Measurements from ENCODE around the gene DST. TPM values are rescaled to one million over a fixed set of nuclear protein-coding genes. Genes with fewer than 3 reads are reported as not detected.

The DST gene
- total RNA-seq, 1 donor from 2014 or later: 442 TPM

DNA sequence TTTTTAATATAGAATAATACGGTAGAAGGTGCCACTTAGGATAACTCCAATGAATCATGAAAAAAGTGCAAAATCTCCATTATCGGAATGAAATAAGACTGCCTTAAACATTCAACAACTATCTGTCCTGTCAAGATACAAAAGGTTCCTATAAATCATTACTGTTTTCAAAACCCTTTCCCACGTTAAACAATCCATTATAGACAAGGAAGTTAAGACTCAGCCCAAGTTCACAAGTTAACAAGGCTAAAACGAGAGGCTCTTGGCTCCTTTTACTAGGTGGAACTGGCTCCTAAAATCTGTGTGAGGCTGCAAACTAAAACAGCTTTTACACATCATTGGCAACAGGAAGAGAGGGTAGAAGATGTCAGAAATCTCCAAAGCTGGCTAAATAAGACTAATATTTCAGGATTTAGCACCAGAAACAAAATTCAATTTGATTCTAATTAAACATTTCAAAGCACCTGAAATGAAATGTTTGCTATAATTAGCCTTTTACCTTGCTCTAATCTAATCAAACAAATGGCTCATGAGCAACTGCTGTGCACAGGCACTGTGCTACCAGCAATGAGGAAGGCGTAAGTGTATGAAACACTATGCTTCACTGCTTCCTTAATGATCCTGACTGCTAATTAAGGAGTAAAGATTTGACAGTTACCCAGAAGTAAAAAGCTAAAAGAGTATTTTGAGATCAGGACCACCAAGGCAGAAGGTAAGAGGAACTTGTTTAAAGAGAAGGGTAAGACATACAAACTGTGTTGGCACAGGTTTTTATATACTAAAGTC is 109.7 kb downstream of the DST start:
- Histone ChIP-seq H4K20me1 (ENCODE audit: insufficient read depth, low read length) (peaks cover 10% of the 10 kb centered on the region), H3K9ac (ENCODE audit: low read length) (no peak overlapping the region), H2AFZ (ENCODE audit: low read depth, low read length) (no peak overlapping the region), H3K36me3 (ENCODE audit: insufficient read depth, low read length) (peaks cover 33% of the 10 kb centered on the region), H3K4me1 (ENCODE audit: insufficient read depth, low read length) (peaks cover 22% of the 10 kb centered on the region), H3K27ac (ENCODE audit: low read depth, low read length) (no peak overlapping the region), H3K79me2 (ENCODE audit: insufficient read depth, low read length) (peaks cover 30% of the 10 kb centered on the region), H3K9me3 (ENCODE audit: insufficient read depth, low read depth, low read length) (no peaks in the 10 kb centered on the region), H3K4me2 (ENCODE audit: low read length) (no peak overlapping the region), H3K27me3 (ENCODE audit: insufficient read depth, low read length) (no peaks in the 10 kb centered on the region), H3K4me3 (ENCODE audit: insufficient read depth, low read depth, low read length) (no peak overlapping the region)
- DNase-seq (ENCODE audit: low read depth) (no peak), FAIRE-seq (no peak)
- Mint-ChIP-seq H3K27me3 (ENCODE audit: low read depth, unreplicated experiment) (no peaks in the 10 kb centered on the region), H3K27ac (ENCODE audit: unreplicated experiment) (no peak overlapping the region), H3K36me3 (ENCODE audit: low read depth, unreplicated experiment) (peaks cover 17% of the 10 kb centered on the region), H3K9me3 (ENCODE audit: unreplicated experiment) (no peaks in the 10 kb centered on the region), H3K4me3 (ENCODE audit: unreplicated experiment) (no peak overlapping the region), H3K4me1 (ENCODE audit: low read depth, unreplicated experiment) (peaks cover 23% of the 10 kb centered on the region)
- no peak for TF ChIP-seq EZH2 (IDR thresholded peaks at IDR 0.05; ENCODE audit: insufficient read depth, low read length)
- no peak for TF ChIP-seq CTCF (IDR thresholded peaks at IDR 0.05; ENCODE audit: insufficient read depth, low read depth, low read length)

DNA sequence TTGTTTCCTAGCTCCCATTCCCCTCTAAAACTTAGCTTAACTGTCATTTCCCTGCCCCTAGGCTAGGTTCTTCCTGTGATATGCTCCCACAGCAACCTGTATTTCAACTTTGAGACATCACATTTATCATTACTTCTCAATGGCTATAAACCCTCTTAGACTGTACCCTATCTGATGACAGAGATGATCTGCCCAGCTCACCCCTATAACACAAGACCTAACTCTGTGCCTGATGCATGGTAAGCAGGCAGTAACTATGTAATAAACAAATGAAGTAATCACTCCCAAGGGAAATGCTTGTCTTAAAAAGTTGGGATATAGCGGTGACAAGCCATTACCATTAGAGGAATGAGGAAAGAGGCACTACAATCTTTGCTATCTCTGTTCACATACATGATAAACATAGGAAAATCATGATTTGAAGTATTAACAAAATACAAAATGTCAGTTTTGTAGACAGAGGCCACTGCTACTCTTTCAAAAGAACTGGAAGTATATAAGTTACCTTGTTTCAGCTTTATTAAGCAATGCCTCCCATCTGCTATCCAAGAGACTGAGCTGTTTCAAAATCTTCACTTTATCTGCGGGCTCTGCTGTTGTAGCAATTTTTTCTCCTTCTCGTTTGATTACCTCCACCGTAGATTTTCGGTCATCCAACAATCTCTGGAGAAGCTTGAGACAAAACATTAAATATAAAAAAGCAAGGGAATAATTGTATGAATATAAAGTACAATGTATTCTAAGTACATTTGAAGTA is 110.7 kb downstream of the DST start:
- no peak for FAIRE-seq
- no peak for DNase-seq (ENCODE audit: low read depth)
- no peak overlapping the region for H3K9ac ChIP-seq (ENCODE audit: low read length)
- H3K27me3 ChIP-seq (ENCODE audit: insufficient read depth, low read length): no peaks in the 10 kb centered on the region
- H3K27ac Mint-ChIP-seq (ENCODE audit: unreplicated experiment): no peak overlapping the region
- H3K36me3 ChIP-seq (ENCODE audit: insufficient read depth, low read length): peaks cover 39% of the 10 kb centered on the region
- H3K4me1 ChIP-seq (ENCODE audit: insufficient read depth, low read length): peaks cover 28% of the 10 kb centered on the region
- H3K4me3 Mint-ChIP-seq (ENCODE audit: unreplicated experiment): no peak overlapping the region
- H3K9me3 Mint-ChIP-seq (ENCODE audit: unreplicated experiment): no peaks in the 10 kb centered on the region
- peaks cover 24% of the 10 kb centered on the region for H3K79me2 ChIP-seq (ENCODE audit: insufficient read depth, low read length)
- no peak overlapping the region for H3K4me3 ChIP-seq (ENCODE audit: insufficient read depth, low read depth, low read length)
- H4K20me1 ChIP-seq (ENCODE audit: insufficient read depth, low read length): peaks cover 4% of the 10 kb centered on the region
- no peak overlapping the region for H3K4me2 ChIP-seq (ENCODE audit: low read length)
- no peaks in the 10 kb centered on the region for H3K9me3 ChIP-seq (ENCODE audit: insufficient read depth, low read depth, low read length)
- H3K27me3 Mint-ChIP-seq (ENCODE audit: low read depth, unreplicated experiment): no peaks in the 10 kb centered on the region
- peaks cover 33% of the 10 kb centered on the region for H3K4me1 Mint-ChIP-seq (ENCODE audit: low read depth, unreplicated experiment)
- no peak overlapping the region for H2AFZ ChIP-seq (ENCODE audit: low read depth, low read length)
- TF ChIP-seq EZH2 (IDR thresholded peaks at IDR 0.05; ENCODE audit: insufficient read depth, low read length) (no peak), CTCF (IDR thresholded peaks at IDR 0.05; ENCODE audit: insufficient read depth, low read depth, low read length) (no peak)
- no peak overlapping the region for H3K27ac ChIP-seq (ENCODE audit: low read depth, low read length)
- peaks cover 21% of the 10 kb centered on the region for H3K36me3 Mint-ChIP-seq (ENCODE audit: low read depth, unreplicated experiment)

Data from astrocyte (in vitro differentiated cells and primary cell).